GM11168 (cell line): ENCODE data around the gene ZBP1.
"Not testable (repeated sequence)": the region's sequence is repeated elsewhere in the genome, so short reads cannot be mapped to it uniquely, and the experiment has no call there.

Source experiments
- in situ Hi-C: fragments of 300-500 bp; cut with MboI; formaldehyde crosslinking; loops from one replicate; pipeline ENCODE4 v1.12.0; 2022; ENCODE audit warnings: low sequenced_read_pairs; ENCODE audit not compliant: unreplicated experiment

The ZBP1 gene

DNA sequence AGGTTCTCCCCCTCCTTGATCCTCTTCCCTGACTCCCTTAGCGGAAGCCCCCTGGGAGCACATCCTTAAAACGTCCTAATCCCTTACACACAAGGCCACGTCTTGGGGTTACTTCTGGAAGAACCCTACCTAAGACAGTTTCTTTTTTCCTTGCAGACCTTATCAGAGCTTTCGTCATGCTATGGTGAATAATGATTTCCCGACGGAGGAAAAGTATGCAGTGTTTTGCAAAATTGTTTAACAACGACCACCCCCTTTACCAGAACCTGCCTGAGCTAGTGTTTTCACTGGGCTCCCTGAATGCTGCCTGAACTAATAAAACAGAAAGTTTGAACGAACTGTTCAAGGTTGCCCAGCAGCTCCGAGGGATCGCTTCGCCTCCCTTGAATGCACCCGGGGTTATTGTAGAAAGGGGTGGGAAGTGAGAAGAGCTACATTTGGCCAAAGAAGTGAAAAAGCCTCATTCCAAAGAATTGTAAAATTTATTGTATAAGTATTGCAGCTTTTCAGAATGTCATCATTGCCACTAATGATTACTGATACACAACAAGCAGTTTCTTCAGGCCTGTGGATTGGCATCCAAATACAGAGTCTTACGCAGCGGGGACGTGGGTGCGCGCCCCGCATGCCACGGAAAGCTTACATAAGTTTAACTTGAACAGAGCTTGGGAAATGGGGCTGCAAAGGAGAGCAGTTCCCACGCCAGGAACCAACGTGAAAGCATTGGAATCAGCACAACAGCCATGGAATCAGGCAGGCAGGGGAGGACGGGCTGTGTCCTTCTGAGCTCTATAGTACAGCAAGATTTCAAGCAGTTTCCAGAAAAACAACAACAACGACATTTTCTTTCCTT is 27.9 kb upstream of the ZBP1 start:
- in situ Hi-C loops, result no loop called here

DNA sequence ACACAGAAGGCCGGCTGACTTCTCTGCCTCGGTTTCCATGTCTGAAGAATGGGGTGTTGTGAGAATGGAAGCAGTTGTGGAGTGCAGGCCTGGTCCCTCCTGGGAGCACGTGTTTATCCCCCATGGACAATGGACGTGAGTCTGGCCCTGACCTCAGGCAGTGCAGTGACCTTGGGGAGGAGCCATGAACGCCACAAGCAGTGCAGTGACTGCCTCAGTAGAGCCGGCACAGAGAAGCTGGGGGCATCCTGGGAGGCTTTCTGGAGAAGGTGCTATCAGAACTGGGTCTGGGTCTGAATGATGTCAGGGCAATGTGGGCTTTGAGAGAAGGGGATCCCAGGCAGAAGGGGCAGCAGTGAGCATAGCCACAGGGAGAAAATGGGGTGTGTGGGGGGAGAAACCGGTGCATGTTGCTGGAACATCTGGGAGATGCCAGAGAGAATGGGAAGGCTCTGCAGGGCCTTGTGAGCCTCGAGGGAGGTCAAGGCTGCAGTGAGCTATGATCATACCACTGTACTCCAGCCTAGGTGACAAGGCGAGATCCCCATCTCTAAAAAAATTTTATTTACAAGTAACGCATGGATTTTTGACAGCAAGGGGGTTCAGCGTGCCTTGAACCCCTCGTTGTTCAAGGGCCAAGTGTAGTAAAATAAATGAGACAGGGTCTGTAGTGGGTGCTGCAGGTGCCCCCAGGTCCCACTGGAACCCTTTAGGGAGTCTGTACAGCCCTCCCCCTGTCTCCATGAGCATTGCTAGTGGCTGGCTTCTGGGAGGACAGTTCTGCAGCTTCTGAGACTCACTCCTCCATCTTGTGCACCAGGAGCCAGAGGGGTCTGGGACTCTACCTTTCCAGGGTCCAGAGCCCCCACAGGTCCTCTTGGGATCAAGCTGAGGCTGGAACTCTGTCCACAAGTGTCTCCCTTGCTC is 27.0 kb upstream of the ZBP1 start:
- in situ Hi-C loops, result no loop called here

DNA sequence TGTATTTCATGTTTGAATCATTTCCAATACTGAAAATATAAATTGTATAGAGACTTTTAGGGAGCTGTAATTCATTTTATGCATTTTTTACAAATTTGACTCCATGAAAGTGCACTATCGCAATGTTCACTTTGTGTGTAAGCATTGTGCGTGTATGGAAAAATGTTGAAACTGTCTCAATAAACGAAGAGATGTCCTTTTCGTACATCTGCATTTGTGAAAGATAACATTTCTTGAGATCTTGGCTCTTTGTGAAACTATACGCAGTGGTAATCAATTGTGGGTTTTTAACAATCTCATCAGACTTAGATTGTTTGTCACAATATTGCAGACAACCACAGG is 18.6 kb upstream of the ZBP1 start:
- in situ Hi-C loops, result no loop called here

DNA sequence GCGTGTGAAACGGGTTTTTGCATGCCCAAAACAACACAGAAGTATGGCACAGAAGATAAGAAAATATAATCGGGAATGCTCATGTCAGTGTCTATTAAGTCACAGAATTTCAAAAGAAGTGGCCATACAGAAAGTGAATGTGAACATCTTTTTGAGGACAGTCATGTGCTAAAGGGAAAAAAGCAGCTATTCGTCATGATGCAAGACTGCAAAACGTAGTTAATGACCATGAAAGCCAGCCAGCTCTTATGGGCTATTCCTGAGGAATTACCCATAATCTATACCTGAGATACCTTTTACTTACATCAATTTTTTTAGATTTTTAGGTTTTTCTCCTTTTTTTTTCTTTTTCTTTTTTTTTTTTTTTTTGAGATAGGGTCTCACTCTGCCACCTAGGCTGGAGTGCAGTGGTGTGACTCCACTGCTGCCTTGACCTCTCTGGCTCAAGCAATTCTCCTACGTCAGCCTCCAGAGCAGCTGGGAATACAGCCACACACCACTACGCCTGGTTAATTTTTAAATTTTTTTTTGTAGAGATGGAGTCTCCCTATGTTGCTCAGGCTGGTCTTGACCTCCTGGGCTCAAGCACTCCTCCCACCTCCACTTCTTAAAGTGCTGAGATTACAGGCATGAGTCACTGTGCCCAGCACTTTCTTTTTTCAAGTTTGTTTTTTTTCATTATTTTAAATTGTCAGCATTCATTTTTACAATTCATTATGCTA is 18.1 kb upstream of the ZBP1 start:
- in situ Hi-C loops, result no loop called here

DNA sequence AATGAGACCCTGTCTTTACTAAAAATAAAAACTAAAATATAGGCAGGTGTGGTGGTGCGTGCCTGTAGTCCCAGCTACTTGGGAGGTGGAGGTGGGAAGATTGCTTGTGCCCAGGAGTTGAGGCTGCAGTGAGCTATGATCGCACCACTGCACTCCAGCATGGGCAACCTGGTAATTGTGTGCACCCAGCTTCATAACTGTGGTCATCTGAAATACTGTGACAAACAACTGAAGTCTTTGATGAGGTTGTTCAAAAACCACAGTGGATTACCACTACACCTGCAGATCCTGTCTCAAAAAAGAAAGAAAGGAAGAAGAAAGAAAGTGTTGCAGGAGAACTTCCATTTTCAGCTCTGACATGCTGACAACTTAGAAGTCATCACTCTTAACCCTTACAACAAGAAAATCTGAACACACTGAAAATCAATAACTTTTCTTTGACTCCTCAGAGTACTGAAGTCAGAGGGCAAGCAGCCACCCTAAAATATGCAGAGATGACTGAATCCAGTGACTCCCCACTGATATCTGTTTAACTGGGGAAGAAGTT is 13.8 kb upstream of the ZBP1 start:
- in situ Hi-C loops, result no loop called here

DNA sequence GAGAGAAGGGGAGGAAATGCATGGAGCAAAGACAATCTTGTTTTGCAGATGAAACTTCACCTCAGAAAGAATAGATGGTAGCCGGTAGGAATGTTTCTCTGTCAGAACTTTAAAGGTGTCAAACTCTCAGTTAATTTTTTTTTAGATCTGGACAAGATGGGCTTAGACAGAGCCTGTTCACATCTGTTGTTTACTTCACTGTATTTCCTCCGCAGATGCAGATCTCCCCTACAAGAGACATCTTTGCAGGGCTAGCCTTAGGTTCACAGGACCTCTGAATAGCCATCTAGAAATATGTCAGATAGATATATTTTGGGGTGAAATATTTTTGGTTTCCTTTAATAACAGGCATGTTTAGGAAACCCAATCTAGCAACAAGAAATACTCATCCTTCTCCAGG is 12.1 kb upstream of the ZBP1 start:
- in situ Hi-C loops, result no loop called here

DNA sequence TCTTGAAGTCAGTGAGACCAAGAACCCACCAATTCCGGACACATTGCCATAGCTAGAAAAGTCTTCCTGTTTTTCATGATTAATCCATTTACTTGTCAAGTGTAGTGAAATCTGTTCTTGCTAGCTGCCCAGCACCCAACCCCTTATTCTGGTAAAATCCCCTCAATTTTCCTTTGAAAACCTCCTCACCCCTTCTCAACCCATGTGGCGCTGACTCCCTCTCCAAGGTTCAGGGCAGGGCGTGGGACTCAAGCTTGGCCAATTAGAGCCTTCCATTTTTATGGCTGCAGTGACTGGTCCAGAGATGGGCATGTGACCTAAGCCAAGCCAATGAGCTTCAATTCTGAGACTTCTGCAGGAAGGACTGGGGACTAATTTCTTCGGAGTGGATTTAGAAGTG is 9.8 kb upstream of the ZBP1 start:
- in situ Hi-C loops, result no loop called here

DNA sequence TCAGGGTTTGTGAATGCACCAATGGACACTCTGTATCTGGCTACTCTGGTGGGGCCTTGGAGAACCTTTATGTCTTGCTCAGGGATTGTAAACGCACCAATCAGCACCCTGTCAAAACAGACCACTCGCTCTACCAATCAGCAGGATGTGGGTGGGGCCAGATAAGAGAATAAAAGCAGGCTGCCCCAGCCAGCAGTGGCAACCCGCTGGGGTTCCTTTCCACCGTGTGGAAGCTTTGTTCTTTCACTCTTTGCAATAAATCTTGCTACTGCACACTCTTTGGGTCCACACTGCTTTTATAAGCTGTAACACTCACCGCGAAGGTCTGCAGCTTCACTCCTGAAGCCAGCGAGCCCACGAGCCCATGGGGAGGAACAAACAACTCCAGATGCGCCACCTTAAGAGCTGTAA is 9.3 kb upstream of the ZBP1 start:
- in situ Hi-C loops, result not testable (repeated sequence)

DNA sequence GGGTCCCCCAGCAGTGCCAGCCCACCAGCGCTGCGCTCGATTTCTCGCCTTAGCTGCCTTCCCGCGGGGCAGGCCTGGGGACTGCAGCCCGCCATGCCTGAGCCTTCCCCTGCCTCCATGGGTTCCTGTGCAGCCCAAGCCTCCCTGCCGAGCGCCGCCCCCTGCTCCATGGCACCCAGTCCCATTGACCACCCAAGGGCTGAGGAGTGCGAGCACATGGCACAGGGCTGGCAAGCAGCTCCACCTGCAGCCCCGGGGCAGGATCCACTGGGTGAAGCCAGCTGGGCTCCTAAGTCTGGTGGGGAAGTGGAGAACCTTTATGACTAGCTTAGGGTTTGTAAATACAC is 8.7 kb upstream of the ZBP1 start:
- in situ Hi-C loops, result not testable (repeated sequence)

DNA sequence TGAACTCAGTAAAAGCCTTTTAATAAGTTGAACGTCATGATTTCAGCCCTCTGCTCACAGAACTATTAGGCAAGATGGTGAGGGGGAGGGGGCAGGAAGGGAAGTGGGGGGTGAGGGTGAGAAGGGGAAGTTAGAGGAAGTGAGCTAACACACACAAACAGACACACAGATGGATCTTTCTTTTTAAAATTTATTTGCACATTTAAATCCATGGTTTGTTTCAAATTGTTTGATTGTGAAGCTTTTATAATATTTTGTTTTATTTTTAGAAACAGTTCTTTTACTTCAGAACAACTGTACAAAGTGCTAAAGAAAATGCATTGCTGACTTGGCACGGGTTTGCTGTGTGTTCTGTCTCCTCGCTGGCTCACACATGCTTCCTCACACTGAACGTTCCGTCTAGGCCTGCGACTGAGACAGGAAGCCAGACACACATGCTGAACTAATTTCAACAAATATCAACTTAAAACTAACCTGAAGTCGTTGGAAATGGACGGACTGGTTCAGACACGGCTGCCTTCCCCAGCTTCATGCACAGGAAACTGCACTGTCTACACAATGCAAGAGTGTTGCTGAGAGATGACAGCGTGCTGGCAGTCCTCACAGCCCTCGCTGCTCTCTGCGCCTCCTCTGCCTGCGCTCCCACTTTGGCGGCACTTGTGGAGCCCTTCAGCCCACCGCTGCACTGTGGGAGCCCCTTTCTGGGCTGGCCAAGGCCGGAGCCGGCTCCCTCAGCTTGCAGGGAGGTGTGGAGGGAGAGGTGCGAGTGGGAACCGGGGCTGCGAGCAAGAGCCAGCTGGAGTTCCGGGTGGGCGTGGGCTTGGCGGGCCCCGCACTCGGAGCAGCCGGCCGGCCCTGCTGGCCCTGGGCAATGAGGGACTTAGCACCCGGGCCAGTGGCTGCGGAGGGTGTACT is 8.1 kb upstream of the ZBP1 start:
- in situ Hi-C loops, result no loop called here

DNA sequence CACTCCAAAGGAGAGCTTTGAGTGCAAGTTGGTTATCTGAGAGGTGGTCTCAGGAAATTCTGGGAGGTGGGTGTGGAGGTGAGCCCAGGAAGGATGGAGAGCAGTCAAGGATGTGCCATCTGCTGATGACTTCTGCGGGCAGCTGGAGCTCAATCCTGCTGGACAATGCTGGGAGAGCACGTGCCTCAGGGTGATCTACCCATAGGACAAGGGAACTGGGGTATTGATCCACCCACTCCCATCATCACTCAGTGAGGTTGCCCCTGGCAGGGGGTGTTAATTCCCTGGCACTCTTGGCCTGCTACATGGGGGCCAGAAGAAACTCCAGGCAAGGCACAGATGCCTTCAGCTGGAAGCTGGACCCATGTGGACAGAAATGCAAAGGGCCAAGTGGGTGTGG is 7.1 kb upstream of the ZBP1 start:
- in situ Hi-C loops, result no loop called here

DNA sequence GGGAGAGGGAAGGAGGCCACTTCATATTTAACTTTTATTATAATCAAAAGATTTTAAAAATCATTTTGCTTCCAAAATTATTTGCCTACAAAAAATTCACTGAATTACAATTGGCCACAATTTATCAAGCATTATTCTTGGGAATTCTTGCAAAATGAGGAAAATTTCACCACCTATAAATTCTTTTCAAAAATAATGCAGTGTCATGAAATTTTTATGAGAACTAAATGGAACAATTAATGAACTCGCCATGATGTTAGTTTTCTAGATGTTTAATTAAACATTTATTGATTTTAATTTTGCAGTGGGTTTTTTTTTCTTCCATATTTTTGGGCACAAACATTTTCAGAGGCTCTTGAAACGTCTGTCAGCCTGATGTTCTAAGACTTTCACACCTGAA is 5.8 kb upstream of the ZBP1 start:
- in situ Hi-C loops, result no loop called here

DNA sequence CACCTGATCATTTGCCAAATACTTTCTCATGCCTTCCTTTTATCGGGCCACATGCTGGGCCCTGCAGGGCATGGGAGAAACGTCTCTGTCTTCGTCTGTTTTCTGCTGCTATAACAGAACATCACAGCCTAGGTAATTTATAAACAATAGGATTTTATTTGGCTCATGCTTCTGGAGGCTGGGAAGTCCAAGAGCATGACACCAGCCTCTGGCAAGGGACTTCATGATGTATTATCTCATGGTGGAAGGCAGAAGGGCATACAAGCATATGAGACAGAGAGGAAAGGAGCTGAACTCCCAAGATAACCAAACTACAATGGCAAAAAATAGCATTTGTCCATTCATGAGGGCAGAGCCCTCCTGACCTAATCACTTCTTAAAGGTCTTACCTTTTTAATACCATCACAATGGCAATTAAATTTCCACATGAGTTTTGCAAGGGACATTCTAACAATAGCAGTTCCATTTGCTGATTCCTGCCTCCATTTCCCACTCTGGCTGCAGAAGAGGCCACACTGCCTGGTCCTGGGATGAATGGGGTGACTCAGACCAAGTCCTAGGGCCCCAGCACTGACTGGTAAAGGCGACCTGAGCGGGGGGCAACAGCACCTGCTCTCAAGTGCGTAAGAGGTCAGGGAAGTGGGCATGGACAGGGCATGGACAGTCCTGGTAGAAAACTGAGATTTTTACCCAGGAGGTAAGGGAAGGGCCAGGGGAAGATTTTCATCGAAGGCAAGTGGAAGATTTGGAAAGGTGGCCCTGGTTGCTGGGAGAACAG is 5.1 kb upstream of the ZBP1 start:
- in situ Hi-C loops, result no loop called here

DNA sequence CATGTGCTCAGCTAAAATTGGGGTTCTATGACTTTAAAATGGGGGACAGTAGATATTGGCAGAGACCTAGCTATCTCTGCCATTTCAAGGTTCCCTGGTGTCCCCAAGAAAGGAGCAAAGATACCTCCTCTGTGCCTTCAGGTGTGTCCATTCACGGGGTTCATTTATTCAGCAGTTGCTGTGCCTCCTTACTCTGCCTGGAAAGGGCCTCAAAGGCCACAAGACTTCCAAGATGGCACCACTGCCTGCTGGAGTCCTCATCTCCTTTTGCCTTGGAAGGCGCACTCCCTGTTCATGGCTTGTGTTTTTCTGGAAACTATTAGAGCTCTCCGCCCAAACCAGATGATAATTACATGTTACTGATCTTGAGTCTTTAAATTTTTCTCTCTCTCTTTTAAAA is 3.9 kb upstream of the ZBP1 start:
- in situ Hi-C loops, result no loop called here

DNA sequence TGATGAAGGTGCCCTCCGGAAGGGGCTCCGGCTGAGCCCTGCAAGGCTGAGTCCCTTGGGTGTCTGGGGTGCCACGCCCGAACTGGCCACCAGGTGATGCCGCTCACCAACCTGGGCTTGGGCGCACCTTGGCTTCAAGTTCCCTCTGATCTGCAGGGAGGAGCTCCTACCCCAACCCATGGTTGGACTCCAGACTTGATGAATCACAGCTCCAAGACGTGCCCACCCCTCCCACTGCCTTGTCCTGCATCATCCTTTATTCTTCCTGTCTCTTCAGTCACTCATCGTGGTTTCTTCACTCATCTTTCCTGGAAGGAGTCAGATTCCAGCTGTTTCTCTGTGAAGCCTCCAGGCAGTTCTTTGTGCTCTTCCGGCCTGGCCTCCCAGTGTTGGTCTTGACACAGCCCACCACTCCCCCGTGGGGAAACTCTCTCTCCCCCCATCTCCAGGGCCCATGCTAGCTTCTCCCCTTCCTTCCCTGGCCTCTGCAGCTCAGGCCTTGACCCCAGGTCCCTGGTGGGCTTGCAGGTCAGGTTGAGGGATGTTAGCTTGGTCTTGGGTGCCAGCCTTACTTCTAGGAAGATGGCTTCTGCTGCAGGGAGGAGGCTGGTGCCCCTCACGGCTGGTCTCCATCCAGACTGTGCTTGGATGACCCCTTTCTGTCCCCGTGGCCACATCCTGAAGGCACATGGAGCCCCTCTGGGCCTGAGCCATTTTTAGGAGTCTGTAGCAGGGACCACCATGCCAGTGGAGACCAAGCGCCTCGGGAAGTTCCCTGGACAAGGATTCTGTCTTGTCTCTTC is 2.6 kb upstream of the ZBP1 start:
- in situ Hi-C loops, result no loop called here

DNA sequence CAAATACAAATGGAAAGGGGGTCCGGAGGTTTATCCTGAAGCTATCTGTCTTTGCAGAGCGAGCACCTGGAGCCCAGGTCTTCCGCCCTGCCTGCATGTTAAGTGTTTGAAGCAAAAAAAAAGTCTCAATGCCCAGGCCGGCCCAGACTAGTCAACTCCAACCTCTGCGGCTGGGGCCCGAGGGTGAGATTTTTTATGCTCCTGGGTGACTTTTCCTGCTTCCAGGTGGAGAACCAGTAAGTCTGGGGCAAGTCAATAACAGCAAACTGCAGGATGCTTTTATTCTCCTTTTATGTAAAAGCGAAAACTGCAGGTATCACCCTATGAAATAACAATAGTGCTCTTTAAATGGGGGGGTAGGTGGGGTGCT is 2.0 kb upstream of the ZBP1 start:
- in situ Hi-C loops, result no loop called here

DNA sequence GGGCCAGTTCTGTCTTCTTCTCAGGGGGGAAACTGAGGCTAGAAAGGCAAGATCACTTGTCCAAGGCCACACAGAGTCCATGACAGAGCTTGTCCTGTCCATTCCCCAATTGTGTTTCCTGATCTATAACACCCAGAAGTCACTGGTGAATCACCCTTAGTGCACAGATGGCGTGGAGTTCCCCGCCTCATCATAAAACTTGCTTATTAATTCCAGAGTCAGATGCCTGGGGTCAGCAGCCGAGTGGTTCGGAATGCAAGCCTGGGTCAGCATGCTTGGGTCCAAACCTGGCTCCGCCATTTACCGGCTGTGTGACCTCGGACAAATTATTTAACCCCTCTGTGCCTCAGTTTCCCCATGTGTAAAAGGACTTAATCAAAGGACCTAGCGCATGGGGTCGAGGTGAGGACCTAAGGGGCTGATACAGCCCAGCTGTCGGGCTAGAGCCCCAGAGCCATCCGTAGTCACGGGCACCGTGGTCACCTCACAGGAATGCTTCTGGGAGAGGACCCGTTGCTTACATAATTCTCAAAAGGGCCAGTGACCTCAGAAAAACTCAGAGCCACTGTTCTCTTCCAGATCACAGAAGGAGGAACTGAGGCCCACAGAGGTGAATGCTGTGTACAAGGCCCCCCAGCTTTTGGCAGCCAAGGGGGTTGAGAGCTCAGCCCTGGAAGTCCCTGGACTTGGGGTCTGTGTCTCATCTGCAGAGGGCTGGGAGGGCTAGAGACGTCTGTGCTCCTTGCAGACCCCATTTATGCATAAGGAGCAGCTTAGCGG is 1.4 kb upstream of the ZBP1 start:
- in situ Hi-C loops, result no loop called here
